SK-N-SH treated with all-trans-retinoic acid at 6 μM for 48 hours (cell line): ENCODE data around the gene LRP8.

Experiments used
- ATAC-seq: fragments of 200-7000 bp; cut with Tn5 transposase; 3 replicates; pipeline ENCODE4 v1.9.1; 2020; ENCODE audit warnings: mild to moderate bottlenecking, moderate library complexity
- ARNTL ChIP-seq: fragments of 450-650 bp; formaldehyde crosslinking; IDR thresholded peaks from 2 replicates; pipeline ENCODE4 v1.5.0; 2020; ENCODE audit warnings: low read depth, mild to moderate bottlenecking, moderate library complexity, borderline replicate concordance
- BACH2 ChIP-seq: fragments of 250-450 bp; sonication (Bioruptor Pico); IDR thresholded peaks from 2 replicates; pipeline ENCODE4 v1.9.0; 2021; ENCODE audit warnings: mild to moderate bottlenecking, borderline replicate concordance
- CSDC2 ChIP-seq: fragments of 250-450 bp; sonication (Bioruptor Pico); IDR thresholded peaks from 2 replicates; pipeline ENCODE4 v1.5.0; 2020; ENCODE audit warnings: mild to moderate bottlenecking, moderate library complexity
- ESRRG ChIP-seq: fragments of 250-450 bp; sonication (Bioruptor Pico); IDR thresholded peaks from 2 replicates; pipeline ENCODE4 v1.6.1; 2021; ENCODE audit warnings: mild to moderate bottlenecking
- GLIS3 ChIP-seq: fragments of 250-450 bp; sonication (Bioruptor Pico); IDR thresholded peaks from 2 replicates; pipeline ENCODE4 v1.5.0; 2020; ENCODE audit warnings: mild to moderate bottlenecking, moderate library complexity
- OSR1 ChIP-seq: fragments of 250-450 bp; sonication (Bioruptor Pico); IDR thresholded peaks from 2 replicates; pipeline ENCODE4 v1.8.0; 2022; ENCODE audit warnings: moderate library complexity, mild to moderate bottlenecking, inconsistent platforms
- PPARA ChIP-seq: fragments of 250-450 bp; sonication (Bioruptor Pico); IDR thresholded peaks from 2 replicates; pipeline ENCODE4 v1.5.0; 2020; ENCODE audit warnings: mild to moderate bottlenecking, borderline replicate concordance
- RARB ChIP-seq: fragments of 250-450 bp; sonication (Bioruptor Pico); IDR thresholded peaks from 2 replicates; pipeline ENCODE4 v1.8.0; 2021; ENCODE audit warnings: mild to moderate bottlenecking, moderate library complexity
- SNAI2 ChIP-seq: fragments of 250-450 bp; sonication (Bioruptor Pico); IDR thresholded peaks from 2 replicates; pipeline ENCODE4 v1.5.0; 2020; ENCODE audit warnings: mild to moderate bottlenecking, moderate library complexity
- TCF4 ChIP-seq: fragments of 250-450 bp; sonication (Bioruptor Pico); IDR thresholded peaks from 2 replicates; pipeline ENCODE4 v1.8.0; 2021; ENCODE audit warnings: mild to moderate bottlenecking, moderate library complexity, borderline replicate concordance
- TOX ChIP-seq: fragments of 250-450 bp; sonication (Bioruptor Pico); IDR thresholded peaks from 2 replicates; pipeline ENCODE4 v1.8.0; 2021; ENCODE audit warnings: mild to moderate bottlenecking, moderate library complexity, borderline replicate concordance
- ZC3H10 ChIP-seq: fragments of 250-450 bp; sonication (Bioruptor Pico); IDR thresholded peaks from 2 replicates; pipeline ENCODE4 v1.5.1; 2021; ENCODE audit warnings: mild to moderate bottlenecking, moderate library complexity
- ZFP3 ChIP-seq: fragments of 250-450 bp; sonication (Bioruptor Pico); IDR thresholded peaks from 2 replicates; pipeline ENCODE4 v1.5.0; 2020; ENCODE audit warnings: mild to moderate bottlenecking, moderate library complexity
- ZFP30 ChIP-seq: fragments of 450-650 bp; formaldehyde crosslinking; IDR thresholded peaks from 2 replicates; pipeline ENCODE4 v1.5.0; 2022; ENCODE audit warnings: mild to moderate bottlenecking, moderate library complexity
- ZNF565 ChIP-seq: fragments of 450-650 bp; formaldehyde crosslinking; conservative IDR thresholded peaks from 2 replicates; pipeline ENCODE4 v1.5.0; 2020; ENCODE audit warnings: low read depth, mild to moderate bottlenecking, moderate library complexity
- ZNF70 ChIP-seq: fragments of 450-650 bp; formaldehyde crosslinking; IDR thresholded peaks from 2 replicates; pipeline ENCODE4 v1.5.0; 2020; ENCODE audit warnings: mild to moderate bottlenecking, moderate library complexity
- ZNF8 ChIP-seq: fragments of 450-650 bp; formaldehyde crosslinking; IDR thresholded peaks from 2 replicates; pipeline ENCODE4 v1.5.0; 2020; ENCODE audit warnings: mild to moderate bottlenecking, moderate library complexity
- TF ChIP-seq, protein P1 (sequence below): fragments of 250-450 bp; sonication (Bioruptor Pico); IDR thresholded peaks from 2 replicates; pipeline ENCODE4 v1.5.0; 2020; ENCODE audit warnings: mild to moderate bottlenecking, moderate library complexity
- TF ChIP-seq, protein P2 (sequence below): fragments of 250-450 bp; sonication (Bioruptor Pico); IDR thresholded peaks from 2 replicates; pipeline ENCODE4 v1.8.0; 2020; ENCODE audit warnings: mild to moderate bottlenecking, moderate library complexity, borderline replicate concordance
- TF ChIP-seq, protein P3 (sequence below): fragments of 250-450 bp; sonication (Bioruptor Pico); IDR thresholded peaks from 2 replicates; pipeline ENCODE4 v1.8.0; 2021; ENCODE audit warnings: low read depth, mild to moderate bottlenecking, moderate library complexity, borderline replicate concordance
- TF ChIP-seq, protein P4 (sequence below): fragments of 250-450 bp; sonication (Bioruptor Pico); IDR thresholded peaks from 2 replicates; pipeline ENCODE4 v1.5.1; 2020; ENCODE audit warnings: low read depth, mild to moderate bottlenecking, moderate library complexity
- TF ChIP-seq, protein P5 (sequence below): fragments of 250-450 bp; sonication (Bioruptor Pico); IDR thresholded peaks from 2 replicates; pipeline ENCODE4 v1.5.1; 2021; ENCODE audit warnings: mild to moderate bottlenecking, moderate library complexity

The LRP8 gene

DNA sequence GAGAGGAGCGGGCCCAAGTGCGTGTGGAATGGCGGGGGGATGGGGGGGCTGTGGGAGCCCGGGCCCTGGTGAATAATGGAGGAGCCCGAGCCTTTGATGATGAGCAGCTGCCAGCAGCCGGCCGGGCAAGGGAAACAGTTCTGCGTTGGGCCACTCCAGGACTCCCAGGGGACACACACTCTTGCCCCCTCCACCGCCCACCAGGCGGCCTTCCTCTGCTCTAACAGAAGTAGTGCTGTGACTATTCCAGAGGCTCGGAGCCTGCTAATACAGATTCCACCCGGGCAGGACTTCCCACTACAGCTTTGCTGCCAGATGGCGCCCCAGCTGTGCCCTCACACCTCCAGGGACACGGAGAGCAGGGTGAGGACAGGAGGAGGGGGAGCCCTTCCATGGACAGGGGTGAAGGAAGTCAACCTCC lies 48.2 kb upstream of the LRP8 start:
- TF ChIP-seq TCF4 (CRISPR knock-in tag) = no peak
- no peak for TF ChIP-seq ZNF565 (CRISPR knock-in tag)
- TF ChIP-seq ARNTL (CRISPR knock-in tag) = no peak
- no peak for TF ChIP-seq ZNF8
- TF ChIP-seq RARB (CRISPR knock-in tag) = no peak
- TF ChIP-seq, protein P1, sequence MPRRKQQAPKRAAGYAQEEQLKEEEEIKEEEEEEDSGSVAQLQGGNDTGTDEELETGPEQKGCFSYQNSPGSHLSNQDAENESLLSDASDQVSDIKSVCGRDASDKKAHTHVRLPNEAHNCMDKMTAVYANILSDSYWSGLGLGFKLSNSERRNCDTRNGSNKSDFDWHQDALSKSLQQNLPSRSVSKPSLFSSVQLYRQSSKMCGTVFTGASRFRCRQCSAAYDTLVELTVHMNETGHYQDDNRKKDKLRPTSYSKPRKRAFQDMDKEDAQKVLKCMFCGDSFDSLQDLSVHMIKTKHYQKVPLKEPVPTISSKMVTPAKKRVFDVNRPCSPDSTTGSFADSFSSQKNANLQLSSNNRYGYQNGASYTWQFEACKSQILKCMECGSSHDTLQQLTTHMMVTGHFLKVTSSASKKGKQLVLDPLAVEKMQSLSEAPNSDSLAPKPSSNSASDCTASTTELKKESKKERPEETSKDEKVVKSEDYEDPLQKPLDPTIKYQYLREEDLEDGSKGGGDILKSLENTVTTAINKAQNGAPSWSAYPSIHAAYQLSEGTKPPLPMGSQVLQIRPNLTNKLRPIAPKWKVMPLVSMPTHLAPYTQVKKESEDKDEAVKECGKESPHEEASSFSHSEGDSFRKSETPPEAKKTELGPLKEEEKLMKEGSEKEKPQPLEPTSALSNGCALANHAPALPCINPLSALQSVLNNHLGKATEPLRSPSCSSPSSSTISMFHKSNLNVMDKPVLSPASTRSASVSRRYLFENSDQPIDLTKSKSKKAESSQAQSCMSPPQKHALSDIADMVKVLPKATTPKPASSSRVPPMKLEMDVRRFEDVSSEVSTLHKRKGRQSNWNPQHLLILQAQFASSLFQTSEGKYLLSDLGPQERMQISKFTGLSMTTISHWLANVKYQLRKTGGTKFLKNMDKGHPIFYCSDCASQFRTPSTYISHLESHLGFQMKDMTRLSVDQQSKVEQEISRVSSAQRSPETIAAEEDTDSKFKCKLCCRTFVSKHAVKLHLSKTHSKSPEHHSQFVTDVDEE (CRISPR knock-in tag) = no peak
- TF ChIP-seq, protein P2, sequence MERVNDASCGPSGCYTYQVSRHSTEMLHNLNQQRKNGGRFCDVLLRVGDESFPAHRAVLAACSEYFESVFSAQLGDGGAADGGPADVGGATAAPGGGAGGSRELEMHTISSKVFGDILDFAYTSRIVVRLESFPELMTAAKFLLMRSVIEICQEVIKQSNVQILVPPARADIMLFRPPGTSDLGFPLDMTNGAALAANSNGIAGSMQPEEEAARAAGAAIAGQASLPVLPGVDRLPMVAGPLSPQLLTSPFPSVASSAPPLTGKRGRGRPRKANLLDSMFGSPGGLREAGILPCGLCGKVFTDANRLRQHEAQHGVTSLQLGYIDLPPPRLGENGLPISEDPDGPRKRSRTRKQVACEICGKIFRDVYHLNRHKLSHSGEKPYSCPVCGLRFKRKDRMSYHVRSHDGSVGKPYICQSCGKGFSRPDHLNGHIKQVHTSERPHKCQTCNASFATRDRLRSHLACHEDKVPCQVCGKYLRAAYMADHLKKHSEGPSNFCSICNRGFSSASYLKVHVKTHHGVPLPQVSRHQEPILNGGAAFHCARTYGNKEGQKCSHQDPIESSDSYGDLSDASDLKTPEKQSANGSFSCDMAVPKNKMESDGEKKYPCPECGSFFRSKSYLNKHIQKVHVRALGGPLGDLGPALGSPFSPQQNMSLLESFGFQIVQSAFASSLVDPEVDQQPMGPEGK (CRISPR knock-in tag) = no peak
- TF ChIP-seq, protein P3, sequence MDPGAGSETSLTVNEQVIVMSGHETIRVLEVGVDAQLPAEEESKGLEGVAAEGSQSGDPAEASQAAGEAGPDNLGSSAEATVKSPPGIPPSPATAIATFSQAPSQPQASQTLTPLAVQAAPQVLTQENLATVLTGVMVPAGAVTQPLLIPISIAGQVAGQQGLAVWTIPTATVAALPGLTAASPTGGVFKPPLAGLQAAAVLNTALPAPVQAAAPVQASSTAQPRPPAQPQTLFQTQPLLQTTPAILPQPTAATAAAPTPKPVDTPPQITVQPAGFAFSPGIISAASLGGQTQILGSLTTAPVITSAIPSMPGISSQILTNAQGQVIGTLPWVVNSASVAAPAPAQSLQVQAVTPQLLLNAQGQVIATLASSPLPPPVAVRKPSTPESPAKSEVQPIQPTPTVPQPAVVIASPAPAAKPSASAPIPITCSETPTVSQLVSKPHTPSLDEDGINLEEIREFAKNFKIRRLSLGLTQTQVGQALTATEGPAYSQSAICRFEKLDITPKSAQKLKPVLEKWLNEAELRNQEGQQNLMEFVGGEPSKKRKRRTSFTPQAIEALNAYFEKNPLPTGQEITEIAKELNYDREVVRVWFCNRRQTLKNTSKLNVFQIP (CRISPR knock-in tag) = no peak
- no peak for TF ChIP-seq GLIS3 (CRISPR knock-in tag)
- TF ChIP-seq SNAI2 (CRISPR knock-in tag) = no peak
- TF ChIP-seq CSDC2 (CRISPR knock-in tag) = no peak
- TF ChIP-seq, all 23 proteins: peak for 0
- ATAC-seq = no peak; the same call in 2 of the 3 replicates

DNA sequence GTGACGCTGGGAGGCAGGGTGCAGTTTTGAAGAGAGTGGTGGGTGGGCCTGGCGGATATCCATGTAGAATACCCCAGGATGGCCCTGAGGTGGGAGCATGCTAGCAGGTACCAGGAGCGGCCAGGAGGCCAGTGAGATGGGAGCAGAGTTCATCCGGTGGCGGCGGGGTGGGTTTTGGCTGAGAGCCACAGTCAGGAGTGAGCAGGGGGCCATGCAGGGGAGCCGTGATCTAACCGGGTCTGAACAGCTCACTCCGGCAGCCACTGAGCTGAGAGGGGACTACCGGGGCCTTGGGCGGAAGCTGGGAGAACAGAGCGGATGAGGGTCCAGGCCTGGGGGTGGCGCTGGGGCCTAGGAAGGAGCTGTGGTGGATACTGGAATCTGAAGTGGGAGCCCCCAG lies 47.6 kb upstream of the LRP8 start:
- no peak for ATAC-seq
- no peak for TF ChIP-seq ZC3H10 (CRISPR knock-in tag)
- no peak for TF ChIP-seq RARB (CRISPR knock-in tag)
- TF ChIP-seq ZFP30 (CRISPR knock-in tag) = no peak

DNA sequence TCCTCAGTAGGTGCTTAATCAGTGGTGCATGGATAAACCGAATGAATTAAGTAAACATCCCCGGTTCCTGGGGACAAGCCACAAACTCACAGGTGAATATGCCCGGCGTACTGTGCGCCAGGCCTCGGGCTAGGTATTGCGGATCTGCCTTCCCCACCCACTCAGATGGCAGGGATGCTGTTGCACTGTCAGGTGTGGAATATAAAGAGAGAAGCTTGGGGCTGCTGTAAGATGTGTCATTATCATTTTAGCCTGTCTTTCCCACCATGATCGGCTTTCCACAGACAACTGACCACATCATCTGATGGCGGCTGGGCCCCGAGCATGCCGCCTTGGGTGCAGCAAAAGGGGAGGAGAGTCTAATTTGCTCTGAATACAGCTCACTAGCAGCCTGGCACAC lies 45.4 kb upstream of the LRP8 start:
- ATAC-seq = no peak
- TF ChIP-seq ZNF70 (CRISPR knock-in tag) = no peak
- no peak for TF ChIP-seq SNAI2 (CRISPR knock-in tag)
- no peak for TF ChIP-seq ARNTL (CRISPR knock-in tag)
- TF ChIP-seq ZNF565 (CRISPR knock-in tag) = no peak
- TF ChIP-seq PPARA (CRISPR knock-in tag) = no peak
- TF ChIP-seq OSR1 (CRISPR knock-in tag) = no peak
- no peak for TF ChIP-seq CSDC2 (CRISPR knock-in tag)
- TF ChIP-seq, protein P3 (CRISPR knock-in tag) = no peak
- no peak for TF ChIP-seq ZFP3
- TF ChIP-seq ESRRG = no peak
- TF ChIP-seq BACH2 (CRISPR knock-in tag) = no peak
- TF ChIP-seq TOX (CRISPR knock-in tag) = no peak
- TF ChIP-seq, protein P2 (CRISPR knock-in tag) = no peak
- TF ChIP-seq, protein P4, sequence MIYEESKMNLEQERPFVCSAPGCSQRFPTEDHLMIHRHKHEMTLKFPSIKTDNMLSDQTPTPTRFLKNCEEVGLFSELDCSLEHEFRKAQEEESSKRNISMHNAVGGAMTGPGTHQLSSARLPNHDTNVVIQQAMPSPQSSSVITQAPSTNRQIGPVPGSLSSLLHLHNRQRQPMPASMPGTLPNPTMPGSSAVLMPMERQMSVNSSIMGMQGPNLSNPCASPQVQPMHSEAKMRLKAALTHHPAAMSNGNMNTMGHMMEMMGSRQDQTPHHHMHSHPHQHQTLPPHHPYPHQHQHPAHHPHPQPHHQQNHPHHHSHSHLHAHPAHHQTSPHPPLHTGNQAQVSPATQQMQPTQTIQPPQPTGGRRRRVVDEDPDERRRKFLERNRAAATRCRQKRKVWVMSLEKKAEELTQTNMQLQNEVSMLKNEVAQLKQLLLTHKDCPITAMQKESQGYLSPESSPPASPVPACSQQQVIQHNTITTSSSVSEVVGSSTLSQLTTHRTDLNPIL (CRISPR knock-in tag) = no peak
- TF ChIP-seq, protein P5, sequence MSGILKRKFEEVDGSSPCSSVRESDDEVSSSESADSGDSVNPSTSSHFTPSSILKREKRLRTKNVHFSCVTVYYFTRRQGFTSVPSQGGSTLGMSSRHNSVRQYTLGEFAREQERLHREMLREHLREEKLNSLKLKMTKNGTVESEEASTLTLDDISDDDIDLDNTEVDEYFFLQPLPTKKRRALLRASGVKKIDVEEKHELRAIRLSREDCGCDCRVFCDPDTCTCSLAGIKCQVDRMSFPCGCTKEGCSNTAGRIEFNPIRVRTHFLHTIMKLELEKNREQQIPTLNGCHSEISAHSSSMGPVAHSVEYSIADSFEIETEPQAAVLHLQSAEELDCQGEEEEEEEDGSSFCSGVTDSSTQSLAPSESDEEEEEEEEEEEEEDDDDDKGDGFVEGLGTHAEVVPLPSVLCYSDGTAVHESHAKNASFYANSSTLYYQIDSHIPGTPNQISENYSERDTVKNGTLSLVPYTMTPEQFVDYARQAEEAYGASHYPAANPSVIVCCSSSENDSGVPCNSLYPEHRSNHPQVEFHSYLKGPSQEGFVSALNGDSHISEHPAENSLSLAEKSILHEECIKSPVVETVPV (CRISPR knock-in tag) = no peak
